Right renal pelvis (tissue), 4 donors: ENCODE data around the gene ESF1. TPM values are rescaled to one million over a fixed set of nuclear protein-coding genes. Genes with fewer than 3 reads are reported as not detected.
"Not testable (repeated sequence)": the region's sequence is repeated elsewhere in the genome, so short reads cannot be mapped to it uniquely, and the experiment has no call there.

Experiments
- DNase-seq, 4 donors: peaks; one replicate each; pipeline ENCODE4 v3.0.0-alpha.2; 2013; ENCODE audit warnings: low read depth in 4 of 4, low spot score in 3 of 4, missing footprints in 1 of 4
- polyA plus RNA-seq, 4 donors: library from polyadenylated mRNA; unstranded; fragments of 120-200 nt; gene quantifications; one replicate each; pipeline ENCODE4 v1.2.1, GENCODE V29; 2013; ENCODE audit not compliant: insufficient read length in 4 of 4

ESF1 gene
- polyA plus RNA-seq, 4 donors, result 22.4 to 30.5 (median 27.7) TPM

- DNase-seq, result peak in 1 of 4 donors; percentile 18
These were observed 3.6 kb upstream of the ESF1 start for GRCh38 chr20:13788167-13788834.

GRCh38 chr20:13786143-13786828, 1.6 kb upstream of the ESF1 start:
- DNase-seq, result no peak

- DNase-seq, result no peak
These were observed 337 bp downstream of the ESF1 start for GRCh38 chr20:13784271-13784892.

- no peak for DNase-seq
These were observed 1.2 kb downstream of the ESF1 start for GRCh38 chr20:13783528-13783927.

GRCh38 chr20:13778827-13779226, 5.9 kb downstream of the ESF1 start:
- DNase-seq, result no peak

GRCh38 chr20:13777171-13777601, 7.5 kb downstream of the ESF1 start:
- no peak for DNase-seq

GRCh38 chr20:13775867-13776266, 8.9 kb downstream of the ESF1 start:
- DNase-seq, result no peak

- DNase-seq, result no peak
These were observed 12.2 kb downstream of the ESF1 start for GRCh38 chr20:13772529-13772928.

GRCh38 chr20:13771853-13772453, 12.8 kb downstream of the ESF1 start:
- no peak for DNase-seq

- DNase-seq, result no peak
These were observed 14.6 kb downstream of the ESF1 start for GRCh38 chr20:13770141-13770540.

GRCh38 chr20:13765868-13766416, 18.8 kb downstream of the ESF1 start:
- no peak for DNase-seq

- no peak for DNase-seq
These were observed 19.4 kb downstream of the ESF1 start for GRCh38 chr20:13765299-13765698.

GRCh38 chr20:13760451-13760946, 24.2 kb downstream of the ESF1 start:
- not testable (repeated sequence) for DNase-seq

- DNase-seq, result no peak
These were observed 25.8 kb downstream of the ESF1 start for GRCh38 chr20:13758884-13759283.

GRCh38 chr20:13756551-13756950, 28.2 kb downstream of the ESF1 start:
- DNase-seq, result no peak

- DNase-seq, result no peak
These were observed 28.9 kb downstream of the ESF1 start for GRCh38 chr20:13755809-13756208.

- no peak for DNase-seq
These were observed 31.2 kb downstream of the ESF1 start for GRCh38 chr20:13753436-13754036.

- no peak for DNase-seq
These were observed 34.9 kb downstream of the ESF1 start for GRCh38 chr20:13749811-13750210.

GRCh38 chr20:13745784-13746183, 38.9 kb downstream of the ESF1 start:
- no peak for DNase-seq

- DNase-seq, result no peak
These were observed 40.4 kb downstream of the ESF1 start for GRCh38 chr20:13744352-13744751.

GRCh38 chr20:13741879-13742278, 42.8 kb downstream of the ESF1 start:
- DNase-seq, result no peak
